22Rv1 (cell line): ENCODE measurements around the gene ALG10B.

Experiments used
- CTCF ChIP-seq: fragments of 450-650 bp; IDR thresholded peaks from 2 replicates; pipeline ENCODE4 v1.5.1; 2017; ENCODE audit warnings: mild to moderate bottlenecking
- ZFX ChIP-seq: fragments of 450-650 bp; IDR thresholded peaks from 2 replicates; pipeline ENCODE4 v1.6.1; 2017; ENCODE audit warnings: antibody characterized with exemption, borderline replicate concordance

GRCh38 chr12:38342444-38342843, 25.9 kb downstream of the ALG10B start:
- TF ChIP-seq CTCF, result no peak
- TF ChIP-seq ZFX, result no peak
